Liver (tissue), 3 donors: ENCODE data around the gene SESTD1.

Experiments
- EGR1 ChIP-seq, 2 donors: IDR thresholded peaks; 2 replicates each; pipeline ENCODE4 v1.6.1; 2016 to 2018; ENCODE audit warnings: antibody characterized with exemption in 2 of 2, low read depth in 2 of 2
- FOXA1 ChIP-seq: IDR thresholded peaks from 2 replicates; pipeline ENCODE4 v1.6.1; 2016; ENCODE audit warnings: antibody characterized with exemption
- GABPA ChIP-seq, 2 donors: IDR thresholded peaks in 1 of 2; conservative IDR thresholded peaks in 1 of 2; 2 replicates each; pipeline ENCODE4 v1.6.1; 2016; ENCODE audit warnings: antibody characterized with exemption in 2 of 2, mild to moderate bottlenecking in 1 of 2, moderate library complexity in 1 of 2
- HNF4A ChIP-seq, 2 donors: conservative IDR thresholded peaks; 2 replicates each; pipeline ENCODE4 v1.6.1; 2016; ENCODE audit warnings: antibody characterized with exemption in 2 of 2, mild to moderate bottlenecking in 2 of 2
- RAD21 ChIP-seq, 2 donors: IDR thresholded peaks; 2 replicates each; pipeline ENCODE4 v1.6.1; 2016; ENCODE audit warnings: antibody characterized with exemption in 2 of 2, mild to moderate bottlenecking in 2 of 2
- RXRA ChIP-seq, 2 donors: IDR thresholded peaks; 2 replicates each; pipeline ENCODE4 v1.6.1; 2017 to 2018; ENCODE audit warnings: antibody characterized with exemption in 2 of 2, mild to moderate bottlenecking in 1 of 2
- SP1 ChIP-seq: IDR thresholded peaks from 2 replicates; pipeline ENCODE4 v1.6.1; 2018; ENCODE audit warnings: antibody characterized with exemption, mild to moderate bottlenecking
- YY1 ChIP-seq: IDR thresholded peaks from 2 replicates; pipeline ENCODE4 v1.6.1; 2016; ENCODE audit warnings: antibody characterized with exemption, mild to moderate bottlenecking
- TF ChIP-seq, protein P1 (sequence below): fragments of 150-350 bp; IDR thresholded peaks from 2 replicates; pipeline ENCODE4 v1.5.1; 2017; ENCODE audit warnings: improper control_type of control experiment, low read depth, low read length; ENCODE audit not compliant: missing input control
- TF ChIP-seq, protein P2 (sequence below): IDR thresholded peaks from 2 replicates; pipeline ENCODE4 v1.6.1; 2016; ENCODE audit warnings: antibody characterized with exemption
- TF ChIP-seq, protein P3 (sequence below): IDR thresholded peaks from 2 replicates; pipeline ENCODE4 v1.6.1; 2016; ENCODE audit warnings: antibody characterized with exemption
- TF ChIP-seq, protein P4 (sequence below): IDR thresholded peaks from 2 replicates; pipeline ENCODE4 v1.6.1; 2016; ENCODE audit warnings: antibody characterized with exemption, mild to moderate bottlenecking
- TF ChIP-seq, protein P5 (sequence below): IDR thresholded peaks from 2 replicates; pipeline ENCODE4 v1.6.1; 2016; ENCODE audit warnings: antibody characterized with exemption
- donor health status: healthy.
- donor health status: healthy.

DNA sequence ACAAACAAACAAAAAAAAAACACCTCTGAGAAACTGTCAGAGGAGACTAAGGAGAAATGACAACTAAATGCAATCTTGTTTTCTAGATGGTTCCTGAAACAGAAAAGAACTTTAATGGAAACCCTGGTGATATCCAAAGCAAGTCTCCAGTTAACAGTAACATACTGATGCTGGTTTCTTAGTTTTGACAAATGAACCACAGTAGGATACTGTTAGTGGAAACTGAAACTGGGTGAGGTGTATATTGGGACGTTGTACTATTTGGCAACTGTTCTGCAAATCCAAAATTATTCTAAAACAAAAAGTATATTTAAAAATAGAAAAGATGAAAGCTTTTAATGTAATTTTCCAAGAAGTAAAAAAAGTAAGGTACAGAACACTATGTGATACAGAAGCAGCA is 11.4 kb downstream of the SESTD1 start:
- TF ChIP-seq, protein P1, sequence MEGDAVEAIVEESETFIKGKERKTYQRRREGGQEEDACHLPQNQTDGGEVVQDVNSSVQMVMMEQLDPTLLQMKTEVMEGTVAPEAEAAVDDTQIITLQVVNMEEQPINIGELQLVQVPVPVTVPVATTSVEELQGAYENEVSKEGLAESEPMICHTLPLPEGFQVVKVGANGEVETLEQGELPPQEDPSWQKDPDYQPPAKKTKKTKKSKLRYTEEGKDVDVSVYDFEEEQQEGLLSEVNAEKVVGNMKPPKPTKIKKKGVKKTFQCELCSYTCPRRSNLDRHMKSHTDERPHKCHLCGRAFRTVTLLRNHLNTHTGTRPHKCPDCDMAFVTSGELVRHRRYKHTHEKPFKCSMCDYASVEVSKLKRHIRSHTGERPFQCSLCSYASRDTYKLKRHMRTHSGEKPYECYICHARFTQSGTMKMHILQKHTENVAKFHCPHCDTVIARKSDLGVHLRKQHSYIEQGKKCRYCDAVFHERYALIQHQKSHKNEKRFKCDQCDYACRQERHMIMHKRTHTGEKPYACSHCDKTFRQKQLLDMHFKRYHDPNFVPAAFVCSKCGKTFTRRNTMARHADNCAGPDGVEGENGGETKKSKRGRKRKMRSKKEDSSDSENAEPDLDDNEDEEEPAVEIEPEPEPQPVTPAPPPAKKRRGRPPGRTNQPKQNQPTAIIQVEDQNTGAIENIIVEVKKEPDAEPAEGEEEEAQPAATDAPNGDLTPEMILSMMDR: no peak
- TF ChIP-seq, protein P2, sequence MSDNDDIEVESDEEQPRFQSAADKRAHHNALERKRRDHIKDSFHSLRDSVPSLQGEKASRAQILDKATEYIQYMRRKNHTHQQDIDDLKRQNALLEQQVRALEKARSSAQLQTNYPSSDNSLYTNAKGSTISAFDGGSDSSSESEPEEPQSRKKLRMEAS: no peak
- TF ChIP-seq HNF4A (conservative IDR thresholded peaks at IDR 0.05) (no peak), RXRA (IDR thresholded peaks at IDR 0.05) (no peak), RAD21 (IDR thresholded peaks at IDR 0.05) (no peak), GABPA (IDR thresholded peaks at IDR 0.05 in 1 of 2, conservative IDR thresholded peaks at IDR 0.05 in 1 of 2) (no peak), SP1 (no peak), YY1 (no peak), EGR1 (IDR thresholded peaks at IDR 0.05; ENCODE audit: low read depth in 2 of 2) (no peak), FOXA1 (no peak)
- TF ChIP-seq, protein P3, sequence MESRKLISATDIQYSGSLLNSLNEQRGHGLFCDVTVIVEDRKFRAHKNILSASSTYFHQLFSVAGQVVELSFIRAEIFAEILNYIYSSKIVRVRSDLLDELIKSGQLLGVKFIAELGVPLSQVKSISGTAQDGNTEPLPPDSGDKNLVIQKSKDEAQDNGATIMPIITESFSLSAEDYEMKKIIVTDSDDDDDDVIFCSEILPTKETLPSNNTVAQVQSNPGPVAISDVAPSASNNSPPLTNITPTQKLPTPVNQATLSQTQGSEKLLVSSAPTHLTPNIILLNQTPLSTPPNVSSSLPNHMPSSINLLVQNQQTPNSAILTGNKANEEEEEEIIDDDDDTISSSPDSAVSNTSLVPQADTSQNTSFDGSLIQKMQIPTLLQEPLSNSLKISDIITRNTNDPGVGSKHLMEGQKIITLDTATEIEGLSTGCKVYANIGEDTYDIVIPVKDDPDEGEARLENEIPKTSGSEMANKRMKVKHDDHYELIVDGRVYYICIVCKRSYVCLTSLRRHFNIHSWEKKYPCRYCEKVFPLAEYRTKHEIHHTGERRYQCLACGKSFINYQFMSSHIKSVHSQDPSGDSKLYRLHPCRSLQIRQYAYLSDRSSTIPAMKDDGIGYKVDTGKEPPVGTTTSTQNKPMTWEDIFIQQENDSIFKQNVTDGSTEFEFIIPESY: no peak
- TF ChIP-seq, protein P4, sequence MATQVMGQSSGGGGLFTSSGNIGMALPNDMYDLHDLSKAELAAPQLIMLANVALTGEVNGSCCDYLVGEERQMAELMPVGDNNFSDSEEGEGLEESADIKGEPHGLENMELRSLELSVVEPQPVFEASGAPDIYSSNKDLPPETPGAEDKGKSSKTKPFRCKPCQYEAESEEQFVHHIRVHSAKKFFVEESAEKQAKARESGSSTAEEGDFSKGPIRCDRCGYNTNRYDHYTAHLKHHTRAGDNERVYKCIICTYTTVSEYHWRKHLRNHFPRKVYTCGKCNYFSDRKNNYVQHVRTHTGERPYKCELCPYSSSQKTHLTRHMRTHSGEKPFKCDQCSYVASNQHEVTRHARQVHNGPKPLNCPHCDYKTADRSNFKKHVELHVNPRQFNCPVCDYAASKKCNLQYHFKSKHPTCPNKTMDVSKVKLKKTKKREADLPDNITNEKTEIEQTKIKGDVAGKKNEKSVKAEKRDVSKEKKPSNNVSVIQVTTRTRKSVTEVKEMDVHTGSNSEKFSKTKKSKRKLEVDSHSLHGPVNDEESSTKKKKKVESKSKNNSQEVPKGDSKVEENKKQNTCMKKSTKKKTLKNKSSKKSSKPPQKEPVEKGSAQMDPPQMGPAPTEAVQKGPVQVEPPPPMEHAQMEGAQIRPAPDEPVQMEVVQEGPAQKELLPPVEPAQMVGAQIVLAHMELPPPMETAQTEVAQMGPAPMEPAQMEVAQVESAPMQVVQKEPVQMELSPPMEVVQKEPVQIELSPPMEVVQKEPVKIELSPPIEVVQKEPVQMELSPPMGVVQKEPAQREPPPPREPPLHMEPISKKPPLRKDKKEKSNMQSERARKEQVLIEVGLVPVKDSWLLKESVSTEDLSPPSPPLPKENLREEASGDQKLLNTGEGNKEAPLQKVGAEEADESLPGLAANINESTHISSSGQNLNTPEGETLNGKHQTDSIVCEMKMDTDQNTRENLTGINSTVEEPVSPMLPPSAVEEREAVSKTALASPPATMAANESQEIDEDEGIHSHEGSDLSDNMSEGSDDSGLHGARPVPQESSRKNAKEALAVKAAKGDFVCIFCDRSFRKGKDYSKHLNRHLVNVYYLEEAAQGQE: no peak
- TF ChIP-seq, protein P5, sequence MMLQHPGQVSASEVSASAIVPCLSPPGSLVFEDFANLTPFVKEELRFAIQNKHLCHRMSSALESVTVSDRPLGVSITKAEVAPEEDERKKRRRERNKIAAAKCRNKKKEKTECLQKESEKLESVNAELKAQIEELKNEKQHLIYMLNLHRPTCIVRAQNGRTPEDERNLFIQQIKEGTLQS: no peak
